Osteocyte (in vitro differentiated cells): ENCODE data around the gene DPP6. TPM values are rescaled to one million over a fixed set of nuclear protein-coding genes. Genes with fewer than 3 reads are reported as not detected.
A peak's percentile ranks its signal among the peaks of the same experiment; 100 is the strongest.

ENCODE experiments used
- DNase-seq: peaks from one replicate; pipeline ENCODE4 v3.0.0; 2021; ENCODE audit warnings: mixed read lengths; ENCODE audit not compliant: unreplicated experiment; ENCODE audit errors: extremely low spot score
- H3K27ac Mint-ChIP-seq: one replicate; pipeline ENCODE4 v1.8.0; 2021; ENCODE audit warnings: mild to moderate bottlenecking, mixed read lengths; ENCODE audit not compliant: unreplicated experiment
- H3K27me3 Mint-ChIP-seq: one replicate; pipeline ENCODE4 v1.8.0; 2021; ENCODE audit warnings: mixed read lengths; ENCODE audit not compliant: unreplicated experiment
- H3K36me3 Mint-ChIP-seq: one replicate; pipeline ENCODE4 v1.8.0; 2021; ENCODE audit warnings: mixed read lengths; ENCODE audit not compliant: unreplicated experiment
- H3K4me1 Mint-ChIP-seq: one replicate; pipeline ENCODE4 v1.8.0; 2021; ENCODE audit warnings: mixed read lengths; ENCODE audit not compliant: unreplicated experiment
- H3K4me3 Mint-ChIP-seq: one replicate; pipeline ENCODE4 v1.8.0; 2021; ENCODE audit warnings: mild to moderate bottlenecking, moderate library complexity, mixed read lengths; ENCODE audit not compliant: unreplicated experiment
- H3K9me3 Mint-ChIP-seq: one replicate; pipeline ENCODE4 v1.8.0; 2021; ENCODE audit warnings: mixed read lengths; ENCODE audit not compliant: unreplicated experiment
- total RNA-seq: library from RNA; stranded (reverse); gene quantifications from 2 replicates; pipeline ENCODE4 v1.2.1, GENCODE V29; 2021
- TF ChIP-seq, protein P1 (sequence below): fragments of 200-600 bp; sonication (generic); IDR thresholded peaks from 2 replicates; pipeline ENCODE4 v1.5.0; 2021; ENCODE audit warnings: antibody characterized with exemption, mild to moderate bottlenecking, moderate library complexity

DPP6 gene
- total RNA-seq, 1 donor from 2014 or later: not detected

DNA sequence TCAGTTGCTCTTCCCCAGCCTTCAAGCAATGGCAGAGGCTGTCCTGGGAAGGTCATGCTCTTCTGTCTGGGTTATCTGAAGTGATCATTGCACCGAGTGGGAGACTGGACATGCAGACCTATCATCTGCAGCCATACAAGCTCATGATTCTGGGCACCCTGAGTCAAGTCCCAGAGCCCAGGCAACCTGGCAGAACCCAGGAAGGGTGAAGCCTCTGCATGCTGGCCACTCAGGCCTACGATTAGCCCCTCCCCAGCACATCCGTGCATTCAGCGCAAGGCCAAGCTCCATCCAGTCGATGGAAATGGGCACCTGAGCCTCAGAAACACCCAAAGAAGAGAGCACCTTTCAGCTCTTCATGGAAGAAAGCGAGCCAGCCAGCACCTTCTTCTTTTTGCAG lies 688.9 kb downstream of the DPP6 start:
- Mint-ChIP-seq H3K27ac (no peak overlapping the region), H3K4me1 (no peaks in the 10 kb centered on the region), H3K9me3 (peaks cover 61% of the 10 kb centered on the region), H3K36me3 (no peaks in the 10 kb centered on the region), H3K4me3 (no peak overlapping the region), H3K27me3 (no peaks in the 10 kb centered on the region)
- no peak for DNase-seq
- TF ChIP-seq, protein P1, sequence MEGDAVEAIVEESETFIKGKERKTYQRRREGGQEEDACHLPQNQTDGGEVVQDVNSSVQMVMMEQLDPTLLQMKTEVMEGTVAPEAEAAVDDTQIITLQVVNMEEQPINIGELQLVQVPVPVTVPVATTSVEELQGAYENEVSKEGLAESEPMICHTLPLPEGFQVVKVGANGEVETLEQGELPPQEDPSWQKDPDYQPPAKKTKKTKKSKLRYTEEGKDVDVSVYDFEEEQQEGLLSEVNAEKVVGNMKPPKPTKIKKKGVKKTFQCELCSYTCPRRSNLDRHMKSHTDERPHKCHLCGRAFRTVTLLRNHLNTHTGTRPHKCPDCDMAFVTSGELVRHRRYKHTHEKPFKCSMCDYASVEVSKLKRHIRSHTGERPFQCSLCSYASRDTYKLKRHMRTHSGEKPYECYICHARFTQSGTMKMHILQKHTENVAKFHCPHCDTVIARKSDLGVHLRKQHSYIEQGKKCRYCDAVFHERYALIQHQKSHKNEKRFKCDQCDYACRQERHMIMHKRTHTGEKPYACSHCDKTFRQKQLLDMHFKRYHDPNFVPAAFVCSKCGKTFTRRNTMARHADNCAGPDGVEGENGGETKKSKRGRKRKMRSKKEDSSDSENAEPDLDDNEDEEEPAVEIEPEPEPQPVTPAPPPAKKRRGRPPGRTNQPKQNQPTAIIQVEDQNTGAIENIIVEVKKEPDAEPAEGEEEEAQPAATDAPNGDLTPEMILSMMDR: no peak

DNA sequence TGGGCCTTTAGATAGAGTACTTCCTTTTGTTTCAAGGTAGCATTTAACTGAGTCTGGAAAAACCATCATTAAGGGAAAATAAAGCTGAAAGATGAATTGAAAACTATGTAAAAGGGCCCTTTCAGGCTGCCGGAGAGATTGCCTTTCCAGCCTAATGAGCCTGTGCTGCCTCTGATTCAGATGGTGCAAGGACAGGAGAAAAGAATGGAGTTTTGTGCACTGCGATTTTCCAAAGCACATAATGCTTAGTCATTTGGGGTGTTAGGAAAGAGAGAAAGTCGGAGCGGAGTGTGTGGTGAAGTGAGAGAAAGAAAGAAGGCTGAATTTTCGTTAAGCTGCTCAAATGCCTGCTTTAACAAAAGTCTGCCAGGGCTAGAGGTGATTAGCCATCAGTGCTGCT lies 691.0 kb downstream of the DPP6 start:
- H3K4me3 Mint-ChIP-seq: no peak overlapping the region
- no peak overlapping the region for H3K27ac Mint-ChIP-seq
- TF ChIP-seq, protein P1: no peak
- DNase-seq: no peak
- H3K27me3 Mint-ChIP-seq: no peaks in the 10 kb centered on the region
- no peaks in the 10 kb centered on the region for H3K36me3 Mint-ChIP-seq
- H3K4me1 Mint-ChIP-seq: no peaks in the 10 kb centered on the region
- H3K9me3 Mint-ChIP-seq: peaks cover 73% of the 10 kb centered on the region

DNA sequence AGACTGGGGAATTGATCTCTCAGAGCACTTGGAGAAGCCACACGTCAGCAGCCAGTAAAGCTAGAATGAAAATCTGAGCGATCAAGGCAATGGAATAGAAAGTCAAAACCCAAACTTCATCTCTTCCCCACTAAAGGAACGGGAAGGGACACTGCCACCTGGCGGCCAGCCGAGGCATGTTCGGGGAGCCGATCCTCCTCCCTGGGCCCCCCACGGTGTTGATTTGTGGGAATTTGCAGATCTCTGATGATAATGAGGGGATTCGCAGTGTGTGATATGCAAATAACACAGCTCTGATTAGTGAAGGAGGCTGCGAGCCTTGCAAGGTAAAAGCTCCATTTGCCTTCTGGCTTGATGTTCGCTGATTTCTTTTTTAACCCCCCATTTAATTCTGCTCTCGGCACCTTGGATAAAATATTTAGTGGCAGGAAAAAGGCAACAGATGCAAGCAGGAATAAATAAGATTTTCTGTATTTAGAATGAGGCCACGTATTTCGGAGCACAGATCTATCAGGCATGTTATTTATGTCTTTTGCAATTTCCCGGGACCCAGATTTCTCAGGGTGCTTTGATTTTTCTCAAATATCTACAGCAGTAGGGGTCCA lies 692.2 kb downstream of the DPP6 start:
- Mint-ChIP-seq H3K4me3 (no peak overlapping the region), H3K27ac (no peak overlapping the region), H3K27me3 (no peaks in the 10 kb centered on the region), H3K9me3 (peaks cover 63% of the 10 kb centered on the region), H3K36me3 (no peaks in the 10 kb centered on the region), H3K4me1 (no peaks in the 10 kb centered on the region)
- DNase-seq: no peak
- TF ChIP-seq, protein P1: peak; percentile 28

DNA sequence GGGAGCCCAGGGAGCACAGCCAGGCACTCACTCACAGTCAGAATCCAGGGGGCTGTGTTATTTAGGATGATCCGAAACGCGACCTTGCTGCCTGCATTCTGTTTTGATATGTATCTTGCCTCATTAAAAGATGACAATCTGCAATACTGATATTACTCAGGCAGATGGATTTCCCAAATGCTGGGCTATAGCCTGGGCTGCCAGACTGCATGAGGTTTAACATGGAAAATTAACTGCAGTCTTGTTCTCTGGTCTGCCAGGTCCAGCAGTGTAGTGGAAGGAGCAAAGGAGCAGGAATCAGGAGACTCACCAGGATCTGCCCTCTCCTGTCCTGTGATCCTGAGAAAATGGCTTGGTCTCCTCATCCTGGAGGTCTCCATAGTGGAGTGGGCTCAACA lies 692.7 kb downstream of the DPP6 start:
- no peak for DNase-seq
- H3K4me1 Mint-ChIP-seq: no peaks in the 10 kb centered on the region
- peaks cover 60% of the 10 kb centered on the region for H3K9me3 Mint-ChIP-seq
- no peaks in the 10 kb centered on the region for H3K27me3 Mint-ChIP-seq
- no peak overlapping the region for H3K27ac Mint-ChIP-seq
- H3K4me3 Mint-ChIP-seq: no peak overlapping the region
- TF ChIP-seq, protein P1: no peak
- H3K36me3 Mint-ChIP-seq: no peaks in the 10 kb centered on the region

DNA sequence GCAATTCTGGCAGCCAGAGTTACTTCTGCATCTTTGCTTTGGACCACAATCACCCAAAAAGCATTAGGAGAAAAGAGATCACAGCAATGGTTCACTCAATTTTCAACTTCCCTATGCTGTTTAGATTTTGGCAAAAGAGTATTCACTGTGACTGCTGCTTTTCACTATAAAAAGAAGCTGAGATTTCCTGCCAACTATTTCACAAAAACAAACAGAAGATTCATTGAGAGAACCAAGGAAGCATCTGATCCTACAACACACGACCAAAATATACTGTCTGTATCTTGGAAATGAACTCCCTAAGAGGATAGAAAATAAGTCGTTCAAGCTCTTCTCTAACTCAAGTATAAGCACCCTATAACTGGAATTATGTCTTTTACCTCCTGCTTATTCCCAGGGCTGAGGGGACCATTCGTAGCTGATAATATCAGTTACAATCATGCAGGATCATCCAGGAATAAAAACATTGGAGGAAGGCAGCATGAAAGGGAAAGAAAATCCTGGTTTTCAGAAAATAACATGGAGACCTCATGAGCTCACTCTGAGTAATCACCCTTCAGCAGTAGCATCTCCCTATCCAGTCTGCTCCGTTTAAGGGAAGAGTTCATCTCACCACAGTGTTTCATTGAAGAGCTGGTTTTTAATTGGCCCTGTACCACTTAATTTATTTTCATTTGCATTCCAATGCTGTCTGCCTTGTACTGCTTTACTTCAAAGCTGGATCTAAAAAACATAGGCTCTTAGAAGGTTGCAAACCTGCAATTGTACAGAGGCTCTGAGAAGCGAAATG lies 694.6 kb downstream of the DPP6 start:
- H3K27me3 Mint-ChIP-seq: no peaks in the 10 kb centered on the region
- H3K4me3 Mint-ChIP-seq: no peak overlapping the region
- H3K4me1 Mint-ChIP-seq: no peaks in the 10 kb centered on the region
- no peak overlapping the region for H3K27ac Mint-ChIP-seq
- TF ChIP-seq, protein P1: no peak
- H3K36me3 Mint-ChIP-seq: no peaks in the 10 kb centered on the region
- no peak for DNase-seq
- peaks cover 49% of the 10 kb centered on the region for H3K9me3 Mint-ChIP-seq
